ENCODE measurements around the gene PLSCR3.

PLSCR3 gene

DNA sequence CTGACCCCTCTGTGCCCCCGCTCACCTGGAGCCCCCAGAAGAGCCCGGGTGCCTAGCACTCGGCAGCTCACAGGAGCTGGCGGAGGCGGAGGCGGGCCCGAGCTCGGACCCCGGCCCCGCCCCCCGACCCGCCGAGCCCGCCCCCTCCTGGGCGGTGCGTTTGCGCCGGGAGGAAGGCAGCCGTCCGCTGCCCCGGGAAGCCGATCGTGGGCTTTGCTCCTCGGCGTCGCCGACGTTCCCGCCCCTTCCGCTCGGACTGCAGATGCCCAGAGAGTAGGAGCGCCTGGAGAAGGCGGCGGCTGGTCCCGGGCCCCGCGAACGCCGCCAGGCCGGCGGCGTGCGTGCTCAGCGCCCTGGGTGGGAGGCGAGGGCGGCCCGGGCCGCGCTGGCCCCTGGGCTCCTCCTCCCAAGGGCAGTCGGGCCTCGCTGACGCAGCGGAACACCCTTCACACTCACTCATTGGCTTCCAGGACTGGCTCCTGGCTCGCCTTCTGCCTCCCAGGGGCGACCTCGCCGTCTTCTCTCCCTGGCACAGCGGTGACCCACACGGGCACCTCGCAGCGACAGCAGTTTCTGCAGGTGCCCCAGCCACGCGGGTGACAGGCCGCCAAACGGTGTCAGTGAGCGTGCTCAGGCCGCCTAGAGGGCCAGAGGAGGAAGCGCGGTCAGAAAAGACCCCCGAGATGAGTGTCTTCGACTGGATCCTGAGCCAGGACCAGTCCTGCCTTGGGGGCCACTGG lies at the start of gene PLSCR3:
Gene PLSCR3 (minus strand): TSS at position 74 of the 740 bp plus-strand sequence. CDS start 415 bp downstream, outside the sequence.
- DNase-seq (ENCODE audit: low read depth in 2 of 2, low spot score in 1 of 2): peak; percentile 60 to 65

DNA sequence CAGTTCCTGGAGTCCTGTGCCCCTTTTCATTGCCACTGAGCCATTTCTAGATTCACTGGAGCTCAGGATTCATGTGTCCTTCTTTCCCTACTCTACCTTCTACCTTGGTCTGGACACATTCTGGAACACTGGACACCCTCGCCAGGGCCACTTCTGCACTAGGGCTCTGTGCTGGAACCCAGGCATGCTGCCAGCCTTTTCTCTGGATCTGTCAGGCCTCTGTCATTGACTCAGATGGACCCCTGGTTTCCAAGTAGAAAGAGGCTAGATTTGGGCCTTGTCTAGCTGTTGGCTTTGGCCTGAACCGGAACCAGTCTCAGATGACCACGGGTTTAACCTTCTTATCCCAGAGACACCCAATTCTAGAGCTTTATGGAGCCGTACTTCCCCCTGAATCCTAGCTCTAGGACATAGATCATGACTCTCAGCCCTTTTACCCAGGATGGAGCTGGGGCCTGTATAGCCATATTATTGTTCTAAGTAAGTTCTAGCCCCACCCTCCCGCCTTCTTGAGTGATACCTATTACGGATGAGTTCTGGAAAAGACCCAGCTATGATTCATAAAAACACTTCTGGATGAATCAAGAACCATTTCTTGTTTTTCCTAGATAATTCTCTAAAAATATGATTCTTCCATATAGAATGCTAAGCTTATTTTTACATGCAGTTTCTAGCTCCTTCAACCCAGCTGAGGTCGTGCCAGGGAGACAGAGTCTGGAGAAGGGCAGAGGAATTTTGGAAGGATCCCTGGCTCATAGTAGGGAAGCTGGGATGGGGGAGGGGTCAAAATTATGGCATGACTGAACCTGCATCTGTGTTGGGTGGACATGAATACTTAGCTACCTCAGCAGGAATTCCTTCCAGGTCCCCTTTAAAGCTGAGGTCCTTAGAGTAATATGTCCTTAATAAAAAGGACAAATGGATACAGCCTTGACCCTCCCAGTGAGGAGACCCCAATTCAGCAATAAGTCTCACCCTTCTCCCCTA lies 49.5 kb upstream of the PLSCR3 start:
- no peak for DNase-seq (ENCODE audit: low read depth in 2 of 2, low spot score in 1 of 2)

DNA sequence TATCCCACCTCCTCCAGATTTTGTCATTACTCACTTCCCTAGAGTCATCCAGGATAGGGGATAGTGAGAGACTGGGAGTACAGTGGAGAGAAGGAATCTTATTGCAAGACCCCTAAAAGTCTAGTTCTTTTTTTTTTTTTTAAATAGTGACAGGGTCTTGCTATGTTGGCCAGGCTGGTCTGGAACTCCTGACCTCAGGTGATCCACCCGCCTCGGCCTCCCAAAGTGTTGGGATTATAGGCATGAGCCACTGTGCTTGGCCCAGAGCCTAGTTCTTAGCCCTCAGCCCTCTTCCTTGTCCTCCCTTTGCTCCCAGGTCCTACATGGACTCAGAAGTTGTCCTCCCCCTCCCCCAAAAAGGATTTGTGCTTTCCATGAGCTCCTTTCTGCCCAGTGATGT lies 47.8 kb upstream of the PLSCR3 start:
- DNase-seq (ENCODE audit: low read depth in 2 of 2, low spot score in 1 of 2): no peak

DNA sequence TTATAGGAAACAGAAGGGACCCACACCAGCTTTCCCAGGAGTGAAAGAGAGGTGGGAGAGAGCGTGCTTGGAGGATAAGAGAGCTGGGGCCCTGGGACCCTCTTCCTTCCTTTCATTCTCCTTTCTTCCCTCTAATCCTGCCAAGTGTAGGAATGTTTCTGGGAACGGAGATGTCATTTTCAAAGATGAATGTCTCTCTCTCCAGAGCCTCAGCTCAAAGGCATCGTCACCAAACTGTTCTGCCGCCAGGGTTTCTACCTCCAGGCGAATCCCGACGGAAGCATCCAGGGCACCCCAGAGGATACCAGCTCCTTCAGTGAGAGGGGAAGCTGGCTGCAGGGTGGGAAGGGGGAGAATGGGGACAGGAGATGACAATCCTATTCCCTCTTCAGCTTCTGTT lies 46.9 kb upstream of the PLSCR3 start:
- no peak for DNase-seq (ENCODE audit: low read depth in 2 of 2, low spot score in 1 of 2)

DNA sequence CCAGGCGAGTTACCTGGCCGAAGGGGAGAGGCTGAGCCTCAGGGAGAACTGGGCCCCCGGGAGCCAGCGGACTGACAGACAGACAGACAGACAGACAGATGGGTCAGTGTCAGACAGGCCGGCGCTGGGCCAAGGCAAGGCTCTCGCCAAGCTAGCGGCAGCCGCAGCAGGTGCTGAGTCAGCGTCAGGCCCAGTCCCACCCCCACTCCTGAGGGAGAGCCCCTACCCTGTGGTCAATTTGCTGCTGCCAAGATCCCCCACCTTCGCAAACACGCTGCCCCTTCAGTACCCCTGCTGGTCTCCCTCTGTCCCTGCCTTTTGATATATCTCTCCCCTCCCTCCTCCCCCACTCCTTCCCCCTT lies 46.5 kb upstream of the PLSCR3 start:
- no peak for DNase-seq (ENCODE audit: low read depth in 2 of 2, low spot score in 1 of 2)

DNA sequence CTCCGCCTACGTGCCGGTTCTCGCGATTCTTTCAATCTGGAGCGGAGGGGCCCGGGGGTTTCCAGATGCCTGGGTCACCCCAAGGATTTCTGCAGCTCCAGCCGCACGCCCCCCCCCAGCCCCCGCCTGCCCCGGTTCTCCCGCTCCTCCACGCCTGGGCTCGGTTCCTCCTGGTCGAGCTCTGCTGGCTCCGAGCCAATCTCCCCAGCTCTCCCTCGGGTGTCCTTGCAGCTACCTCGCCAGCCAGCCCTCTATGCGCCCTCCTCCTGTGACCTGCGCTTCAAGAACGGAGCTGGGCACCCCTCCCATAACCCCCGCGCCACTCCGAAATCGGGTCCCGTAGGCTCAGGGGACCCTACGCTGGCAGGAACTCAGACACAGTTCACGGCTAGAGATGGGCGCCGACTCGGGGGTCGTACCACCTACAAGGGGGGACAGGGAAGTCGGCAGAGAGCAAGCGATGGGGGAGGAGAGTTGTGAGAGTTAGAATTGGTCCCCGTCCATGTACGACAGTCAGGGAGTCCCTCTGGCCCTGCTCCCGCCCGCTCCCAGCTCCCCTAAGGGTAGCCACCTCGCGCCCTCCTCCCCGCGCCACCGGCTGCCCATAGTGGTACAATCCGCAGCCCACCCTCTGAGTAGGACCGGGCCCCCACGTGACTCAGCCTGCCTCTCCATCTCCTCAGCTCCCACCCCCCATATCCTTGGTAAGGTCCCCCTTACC lies 45.9 kb upstream of the PLSCR3 start:
- DNase-seq (ENCODE audit: low read depth in 2 of 2, low spot score in 1 of 2): no peak

DNA sequence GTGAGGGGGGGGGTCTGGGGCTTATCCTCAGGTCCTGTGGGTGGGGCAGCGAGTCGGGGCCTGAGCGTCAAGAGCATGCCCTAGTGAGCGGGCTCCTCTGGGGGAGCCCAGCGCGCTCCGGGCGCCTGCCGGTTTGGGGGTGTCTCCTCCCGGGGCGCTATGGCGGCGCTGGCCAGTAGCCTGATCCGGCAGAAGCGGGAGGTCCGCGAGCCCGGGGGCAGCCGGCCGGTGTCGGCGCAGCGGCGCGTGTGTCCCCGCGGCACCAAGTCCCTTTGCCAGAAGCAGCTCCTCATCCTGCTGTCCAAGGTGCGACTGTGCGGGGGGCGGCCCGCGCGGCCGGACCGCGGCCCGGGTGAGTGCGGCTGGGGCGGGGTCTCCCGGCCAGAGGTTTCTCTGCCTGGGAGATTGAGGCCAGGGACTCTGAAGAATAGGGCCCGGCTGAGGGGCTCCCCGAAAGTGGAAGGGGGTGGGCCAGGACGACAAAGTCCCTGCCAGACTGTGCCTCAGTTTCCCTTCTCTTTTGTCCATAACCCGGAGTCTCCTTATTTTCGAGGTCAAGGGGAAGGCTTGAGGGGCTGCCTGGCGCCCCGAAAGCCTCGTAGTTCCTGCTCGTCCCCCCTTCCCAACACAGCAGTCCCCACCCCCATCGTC lies 45.3 kb upstream of the PLSCR3 start, which contains the start of gene FGF11:
Gene FGF11 (plus strand): TSS at position 51 of the 651 bp plus-strand sequence. CDS start 109 bp downstream, at position 160.
- no peak for DNase-seq (ENCODE audit: low read depth in 2 of 2, low spot score in 1 of 2)

DNA sequence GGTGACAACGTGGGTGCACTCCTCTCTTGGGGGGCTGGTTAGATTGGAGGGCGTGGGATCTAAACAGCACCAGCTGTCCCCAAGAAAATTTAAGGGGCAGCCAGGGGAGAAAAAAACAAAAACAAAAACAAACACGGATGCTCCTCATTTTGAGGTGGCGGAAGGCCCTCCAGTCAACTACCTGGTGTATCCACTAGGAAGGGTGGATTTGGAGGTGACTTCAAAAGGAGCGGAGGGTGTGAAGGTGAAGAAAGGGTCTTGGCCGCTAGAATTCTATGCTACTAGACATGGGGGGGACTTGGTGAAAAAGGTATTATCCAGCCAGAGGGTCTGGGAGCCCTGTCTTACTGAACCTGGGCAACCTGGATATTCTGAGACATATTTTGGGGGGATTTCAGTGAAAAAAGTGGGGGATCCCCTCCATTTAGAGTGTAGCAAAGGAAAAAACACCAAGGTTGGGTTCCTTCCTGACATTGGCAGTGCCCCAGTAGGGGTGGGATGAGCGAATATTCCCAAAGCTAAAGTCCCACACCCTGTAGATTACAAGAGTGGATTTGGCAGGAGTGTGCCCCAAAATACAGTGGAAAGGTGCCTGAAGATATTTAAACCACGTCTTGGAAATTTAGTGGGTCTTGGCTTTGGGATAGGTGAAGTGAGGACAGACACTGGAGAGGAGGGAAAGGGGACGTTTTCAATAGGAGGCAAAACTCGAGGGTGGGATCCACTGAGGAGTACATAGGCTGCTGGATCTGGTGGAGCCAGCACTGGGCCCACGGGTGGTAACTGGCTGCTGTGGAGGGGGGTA lies 44.5 kb upstream of the PLSCR3 start:
- DNase-seq (ENCODE audit: low read depth in 2 of 2, low spot score in 1 of 2): no peak

DNA sequence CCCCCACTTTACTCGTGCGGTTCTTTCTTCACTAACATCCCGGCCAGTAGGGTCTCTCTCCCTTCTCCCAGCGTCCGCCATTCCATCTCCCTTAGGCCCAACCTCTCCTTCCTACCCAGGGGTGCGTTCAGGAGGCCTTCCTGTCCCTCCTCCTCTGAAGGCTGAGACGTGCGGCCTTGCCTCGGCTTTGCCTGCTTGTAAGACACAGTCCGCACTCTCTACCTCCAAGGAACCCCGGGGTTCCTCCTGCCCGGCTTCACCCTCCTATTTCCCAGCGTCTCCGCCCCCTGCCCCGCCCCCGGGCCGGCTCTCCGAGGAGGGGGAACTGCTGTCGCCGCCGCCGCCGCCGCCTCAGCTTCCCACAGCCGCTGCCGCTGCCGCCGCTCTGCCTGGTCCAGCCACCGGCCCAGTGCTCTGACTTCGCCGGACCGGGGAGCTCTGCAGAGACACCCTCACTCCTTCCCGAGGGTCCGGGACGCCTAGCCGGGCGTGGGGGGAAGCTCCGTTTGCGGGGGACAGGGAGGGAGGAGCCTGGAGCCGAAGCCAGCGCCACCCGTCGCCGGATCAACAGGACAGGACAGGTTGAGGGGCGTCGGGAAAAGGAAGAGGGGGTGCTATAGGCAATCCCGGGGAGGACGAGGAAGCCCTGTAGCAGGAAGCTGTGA lies 43.8 kb upstream of the PLSCR3 start:
- peak in 1 of 2 donors; percentile 21 for DNase-seq (ENCODE audit: low read depth in 2 of 2, low spot score in 1 of 2)

DNA sequence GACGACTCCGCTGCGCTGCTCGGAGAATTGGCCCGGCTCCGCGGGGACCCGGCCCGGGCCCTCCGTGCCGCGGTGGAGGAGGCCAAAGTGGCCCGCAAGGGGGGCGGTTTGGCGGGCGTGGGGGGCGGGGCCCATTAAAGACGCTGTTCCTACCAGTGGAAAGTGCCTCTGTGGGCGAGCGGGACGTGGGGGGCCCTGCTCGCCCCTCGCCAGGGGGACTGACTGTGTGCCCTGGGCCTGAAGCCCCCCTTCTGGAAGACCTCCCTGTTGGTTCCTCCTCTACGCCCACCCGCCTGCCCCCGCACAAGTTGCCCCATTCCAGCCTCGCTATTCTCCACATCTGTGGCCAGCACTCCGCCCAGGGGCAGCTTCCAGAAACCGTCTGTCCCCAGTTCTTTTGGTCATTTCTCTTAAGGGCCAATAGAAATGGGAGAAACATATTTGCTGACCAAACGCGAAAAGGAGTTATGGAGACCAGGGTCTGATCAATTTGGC lies 43.1 kb upstream of the PLSCR3 start:
- DNase-seq (ENCODE audit: low read depth in 2 of 2, low spot score in 1 of 2): no peak

DNA sequence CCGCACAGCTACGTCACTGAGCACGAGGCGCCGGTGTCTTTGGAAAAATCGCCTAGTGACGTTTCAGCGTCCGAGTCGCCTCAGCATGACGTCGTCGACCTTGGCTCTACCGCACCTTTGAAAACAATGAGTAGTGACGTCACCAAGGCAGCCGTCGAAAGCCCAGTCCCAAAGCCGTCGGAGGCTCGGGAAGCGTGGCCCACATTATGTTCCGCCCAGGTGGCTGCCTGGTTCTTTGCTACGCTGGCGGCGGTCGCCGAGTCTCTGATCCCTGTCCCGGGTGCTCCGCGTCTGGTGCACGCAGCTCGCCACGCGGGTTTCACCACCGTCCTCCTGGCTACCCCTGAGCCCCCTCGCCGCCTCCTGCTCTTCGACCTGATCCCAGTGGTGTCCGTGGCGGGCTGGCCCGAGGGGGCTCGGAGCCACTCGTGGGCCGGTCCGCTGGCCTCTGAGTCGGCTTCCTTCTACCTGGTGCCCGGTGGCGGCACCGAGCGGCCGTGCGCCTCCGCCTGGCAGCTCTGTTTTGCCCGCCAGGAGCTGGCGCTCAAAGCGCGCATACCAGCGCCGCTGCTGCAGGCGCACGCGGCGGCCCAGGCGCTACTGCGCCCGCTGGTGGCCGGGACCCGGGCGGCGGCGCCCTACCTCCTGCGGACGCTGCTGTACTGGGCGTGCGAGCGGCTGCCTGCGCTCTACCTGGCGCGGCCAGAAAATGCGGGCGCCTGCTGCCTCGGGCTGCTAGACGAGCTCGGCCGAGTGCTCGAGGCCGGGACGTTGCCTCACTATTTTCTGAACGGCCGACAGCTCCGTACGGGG lies 42.4 kb upstream of the PLSCR3 start:
- DNase-seq (ENCODE audit: low read depth in 2 of 2, low spot score in 1 of 2): peak; percentile 38 to 64

DNA sequence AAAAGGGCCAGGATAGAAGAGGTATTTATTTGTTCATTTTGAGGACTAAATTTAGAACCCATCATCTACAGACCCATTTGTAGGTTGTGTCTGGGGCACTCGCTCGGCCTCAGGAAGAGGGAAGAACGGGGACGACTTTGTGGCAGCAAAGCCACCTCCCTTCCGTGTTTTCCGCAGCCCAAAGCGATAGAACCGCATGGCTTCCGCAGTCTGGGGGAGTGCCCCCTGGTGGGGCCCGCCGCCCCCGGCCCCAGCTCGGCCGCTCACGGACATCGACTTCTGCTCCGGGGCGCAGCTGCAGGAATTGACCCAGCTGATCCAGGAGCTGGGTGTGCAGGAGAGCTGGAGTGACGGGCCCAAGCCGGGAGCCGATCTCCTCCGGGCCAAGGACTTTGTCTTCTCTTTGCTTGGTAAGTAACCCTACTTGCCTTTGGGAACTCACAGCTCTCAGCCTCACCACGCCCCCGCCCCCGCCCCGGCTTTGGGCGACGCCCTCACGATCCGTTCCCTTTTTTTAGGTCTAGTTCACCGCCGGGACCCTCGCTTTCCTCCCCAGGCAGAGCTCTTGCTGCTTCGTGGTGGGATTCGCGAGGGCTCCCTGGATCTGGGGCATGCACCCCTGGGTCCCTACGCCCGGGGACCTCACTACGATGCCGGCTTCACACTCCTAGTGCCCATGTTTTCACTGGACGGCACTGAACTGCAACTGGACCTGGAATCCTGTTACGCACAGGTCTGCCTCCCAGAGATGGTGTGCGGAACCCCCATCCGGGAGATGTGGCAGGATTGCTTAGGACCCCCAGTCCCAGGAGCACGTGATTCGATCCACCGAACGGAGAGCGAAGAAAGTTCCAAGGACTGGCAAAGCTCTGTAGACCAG lies 41.6 kb upstream of the PLSCR3 start:
- DNase-seq (ENCODE audit: low read depth in 2 of 2, low spot score in 1 of 2): no peak

DNA sequence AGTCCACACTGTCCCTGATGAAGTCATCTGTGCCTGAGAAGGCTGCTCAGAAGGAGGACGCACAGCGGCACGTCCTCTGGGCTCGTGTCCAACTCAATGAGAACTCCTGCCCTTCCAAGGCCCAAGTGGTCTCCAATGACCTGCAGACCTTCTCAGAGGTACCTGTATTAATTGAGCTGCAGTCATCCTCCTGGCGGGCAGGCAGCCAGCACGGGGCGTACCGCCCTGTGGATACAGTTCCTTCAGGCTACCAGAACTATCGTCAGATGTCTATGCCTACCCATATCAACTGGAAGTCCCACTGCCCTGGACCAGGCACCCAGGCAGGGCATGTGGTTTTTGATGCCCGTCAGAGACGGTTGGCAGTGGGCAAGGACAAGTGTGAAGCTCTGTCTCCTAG lies 38.0 kb upstream of the PLSCR3 start:
- DNase-seq (ENCODE audit: low read depth in 2 of 2, low spot score in 1 of 2): no peak

DNA sequence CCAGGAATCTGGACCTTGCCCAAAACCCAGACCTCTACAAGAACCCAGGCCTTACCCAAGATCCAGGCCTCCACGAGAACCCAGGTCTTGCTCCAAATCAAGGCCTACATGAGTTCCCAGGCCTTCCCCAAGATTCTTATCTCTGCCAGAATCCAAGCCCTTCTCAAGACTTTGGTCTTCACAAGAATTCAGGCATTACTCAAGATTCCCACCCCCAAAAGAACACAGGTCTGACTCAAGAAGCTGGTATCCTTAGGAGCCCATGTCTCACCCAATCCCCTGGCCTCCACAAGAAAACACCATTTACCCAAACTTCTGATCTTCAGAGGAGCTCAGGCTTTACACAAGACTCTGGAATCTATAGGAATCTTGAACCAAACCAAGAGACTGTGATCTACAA lies 36.9 kb upstream of the PLSCR3 start:
- no peak for DNase-seq (ENCODE audit: low read depth in 2 of 2, low spot score in 1 of 2)

DNA sequence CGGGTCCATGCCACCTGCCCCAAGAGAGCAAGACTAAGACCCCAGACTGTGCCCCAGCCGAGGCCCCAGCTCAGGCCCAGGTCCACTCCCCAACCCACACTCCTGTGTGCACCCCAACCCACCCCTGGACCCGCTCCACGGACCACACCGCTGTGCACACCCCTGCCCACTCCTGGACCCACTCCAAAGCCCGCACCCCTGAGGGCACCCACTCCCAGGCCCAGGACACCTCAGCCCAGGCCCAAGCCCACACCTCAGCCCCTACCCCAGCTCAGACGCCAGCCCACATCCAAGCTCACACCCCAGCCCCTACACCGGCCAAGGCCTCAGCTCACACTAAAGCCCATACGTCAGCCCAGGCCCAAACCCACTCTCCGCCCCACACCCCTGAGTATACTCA lies 35.4 kb upstream of the PLSCR3 start:
- no peak for DNase-seq (ENCODE audit: low read depth in 2 of 2, low spot score in 1 of 2)

DNA sequence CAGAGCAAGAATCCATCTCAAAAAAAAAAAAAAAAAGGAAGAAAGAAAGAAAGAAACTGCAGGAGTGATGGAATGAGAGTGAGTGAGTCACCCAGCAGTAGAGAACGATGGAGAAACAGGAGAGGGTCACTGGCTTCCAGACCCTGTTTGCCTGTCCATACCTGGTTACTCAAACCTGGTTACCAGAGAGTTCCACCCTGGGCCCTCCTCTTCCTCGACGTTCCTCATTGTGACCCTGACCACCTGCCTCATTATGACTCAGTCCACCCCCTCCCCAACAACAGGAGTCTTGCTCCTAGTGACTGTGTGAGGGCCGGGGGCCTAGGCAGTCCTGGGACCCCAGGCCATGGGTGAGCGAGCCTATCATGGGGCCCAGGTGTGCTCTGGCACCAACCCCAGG lies 34.2 kb upstream of the PLSCR3 start, which contains the start of gene SPEM3:
Gene SPEM3 (plus strand): TSS at position 301 of the 400 bp plus-strand sequence. CDS start 46 bp downstream, at position 347.
- DNase-seq (ENCODE audit: low read depth in 2 of 2, low spot score in 1 of 2): no peak

DNA sequence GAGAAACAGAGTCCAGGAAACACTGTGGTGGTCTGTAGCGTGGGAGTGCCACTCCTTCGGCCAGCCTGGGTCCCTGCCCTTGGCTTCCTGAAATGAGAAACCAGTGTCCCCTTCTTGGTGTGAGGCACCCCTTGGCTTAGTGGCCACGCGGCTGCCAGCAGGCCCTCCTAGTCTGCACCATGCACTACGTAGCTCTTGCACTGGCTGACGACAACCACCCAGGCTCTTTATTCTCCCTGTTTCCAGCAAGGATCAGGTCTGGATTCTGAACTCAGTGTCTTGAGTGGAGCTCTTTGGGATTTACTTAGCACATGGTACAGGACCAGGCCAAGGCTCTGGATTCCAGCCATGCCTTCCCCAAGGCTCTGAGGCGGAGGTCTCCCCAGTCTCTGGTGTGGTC lies 33.2 kb upstream of the PLSCR3 start:
- no peak for DNase-seq (ENCODE audit: low read depth in 2 of 2, low spot score in 1 of 2)
